Measurements from ENCODE around the gene LHPP.

GRCh38 chr10:124594240-124594639, 132.6 kb downstream of the LHPP start:
- TF ChIP-seq POLR2A (IDR thresholded peaks at IDR 0.05; ENCODE audit: low read depth, low read length) (no peak), POLR2AphosphoS5 (IDR thresholded peaks at IDR 0.05; ENCODE audit: low read depth, low read length) (no peak), TAF1 (IDR thresholded peaks at IDR 0.05; ENCODE audit: borderline replicate concordance, low read depth, low read length) (no peak)

All from GM12892 (cell line).